CD4-positive, alpha-beta T cell treated with Interleukin-15 for 1 hour (primary cell): ENCODE data around the gene RYR3.
"Not testable (repeated sequence)": the region's sequence is repeated elsewhere in the genome, so short reads cannot be mapped to it uniquely, and the experiment has no call there.

ENCODE experiments used
- DNase-seq: peaks from one replicate; pipeline ENCODE4 v3.0.0-alpha.2; 2020

RYR3 gene

GRCh38 chr15:33795070-33795469 is 484.3 kb downstream of the RYR3 start:
- no peak for DNase-seq

DNA sequence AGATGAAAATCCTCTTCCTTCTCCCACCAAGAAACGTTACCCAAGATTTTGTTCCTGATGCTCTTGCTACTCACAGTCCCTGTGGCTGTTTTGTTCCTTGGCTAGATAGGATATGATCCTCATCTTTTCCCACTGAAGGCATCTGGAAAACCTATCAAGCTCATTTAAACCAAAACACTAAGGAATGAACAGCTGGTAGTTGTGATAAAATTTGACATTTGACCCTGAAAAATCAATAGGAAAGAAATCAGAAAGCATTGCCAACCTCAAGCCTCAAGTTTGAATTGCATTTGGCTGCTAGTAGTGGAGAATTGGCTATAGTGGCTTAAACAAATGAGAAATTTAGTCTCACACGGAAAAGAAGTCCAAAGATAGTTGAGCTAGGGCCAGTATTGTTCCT is 486.9 kb downstream of the RYR3 start:
- DNase-seq, result no peak

GRCh38 chr15:33801954-33802353 is 491.2 kb downstream of the RYR3 start:
- DNase-seq, result no peak

GRCh38 chr15:33807665-33808064 is 496.9 kb downstream of the RYR3 start:
- DNase-seq, result no peak

DNA sequence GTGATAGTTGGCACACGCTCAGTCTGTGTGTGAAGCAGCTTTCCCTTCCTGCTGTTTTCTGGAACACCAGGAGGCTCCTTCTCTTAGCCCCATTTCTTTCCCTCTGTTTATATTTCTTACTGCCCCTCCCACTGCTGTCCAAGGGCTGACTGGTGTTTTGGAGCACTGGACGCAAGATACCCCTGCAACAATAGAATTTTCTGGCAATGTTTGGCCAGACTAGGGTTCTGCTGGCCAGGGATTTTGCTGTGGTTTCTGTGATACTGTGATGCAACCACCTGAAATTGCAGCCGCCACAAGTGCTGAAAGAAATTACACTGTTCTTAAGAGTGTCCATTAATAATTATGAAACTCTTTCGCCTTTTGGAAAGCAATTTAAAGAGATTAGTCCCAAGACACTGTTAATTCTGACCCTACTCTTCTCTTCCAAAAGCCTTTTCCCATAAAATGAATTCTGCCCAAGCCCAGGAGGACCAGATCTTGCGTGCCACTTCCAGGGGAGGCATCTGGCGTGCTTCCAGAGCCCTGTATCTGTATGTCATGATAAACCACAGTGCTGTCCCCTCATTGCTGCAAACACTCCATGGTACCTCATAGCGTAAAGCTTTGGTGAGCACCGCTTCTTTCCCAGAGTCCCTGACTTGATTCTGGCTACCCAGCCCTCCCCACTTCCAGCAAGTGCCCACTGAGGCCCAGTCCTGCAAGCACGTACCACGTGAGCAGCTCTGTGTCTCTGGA is 498.1 kb downstream of the RYR3 start:
- DNase-seq, result no peak

- no peak for DNase-seq
Measured at GRCh38 chr15:33810073-33810595, 499.4 kb downstream of the RYR3 start.

DNA sequence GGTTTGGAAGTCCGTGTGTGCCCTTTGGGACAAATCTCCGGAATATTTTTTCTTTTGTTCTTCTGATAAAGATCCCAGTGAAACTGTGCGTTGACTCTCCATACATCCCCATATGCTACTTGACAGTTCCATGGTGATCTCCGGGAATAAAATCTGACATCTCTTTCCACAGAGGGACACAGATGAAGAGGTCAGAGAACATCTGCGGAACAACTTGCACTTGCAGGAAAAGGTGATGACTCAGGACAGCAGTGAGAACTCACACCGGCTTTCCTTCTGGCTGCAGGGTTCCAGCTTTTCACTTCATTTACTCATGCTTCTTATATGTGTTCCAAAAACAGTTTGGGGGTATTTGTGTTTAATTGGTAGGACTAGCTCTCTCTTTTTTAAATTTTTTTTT is 500.0 kb downstream of the RYR3 start:
- no peak for DNase-seq

GRCh38 chr15:33813891-33814290 is 503.1 kb downstream of the RYR3 start:
- no peak for DNase-seq

GRCh38 chr15:33819499-33819898 is 508.7 kb downstream of the RYR3 start:
- DNase-seq, result not testable (repeated sequence)

DNA sequence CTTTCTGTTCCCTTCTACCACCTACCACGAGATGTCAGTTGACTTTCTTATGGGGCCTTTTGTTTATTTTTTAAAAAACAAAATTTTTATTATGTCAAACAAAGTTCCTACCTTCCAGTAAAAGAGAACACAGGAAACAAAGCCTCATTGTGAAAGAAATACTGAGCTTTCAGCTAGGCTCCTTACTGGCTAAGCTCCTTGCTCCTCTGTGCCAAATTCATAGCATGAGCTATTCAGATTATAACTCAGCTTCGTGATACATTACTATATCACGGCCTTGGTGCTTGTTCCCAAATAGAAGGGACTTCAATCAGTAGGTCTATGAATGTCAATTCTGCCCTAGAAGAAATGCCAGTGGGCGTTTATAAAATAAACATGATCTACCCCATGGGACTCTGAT is 511.7 kb downstream of the RYR3 start:
- DNase-seq, result no peak

DNA sequence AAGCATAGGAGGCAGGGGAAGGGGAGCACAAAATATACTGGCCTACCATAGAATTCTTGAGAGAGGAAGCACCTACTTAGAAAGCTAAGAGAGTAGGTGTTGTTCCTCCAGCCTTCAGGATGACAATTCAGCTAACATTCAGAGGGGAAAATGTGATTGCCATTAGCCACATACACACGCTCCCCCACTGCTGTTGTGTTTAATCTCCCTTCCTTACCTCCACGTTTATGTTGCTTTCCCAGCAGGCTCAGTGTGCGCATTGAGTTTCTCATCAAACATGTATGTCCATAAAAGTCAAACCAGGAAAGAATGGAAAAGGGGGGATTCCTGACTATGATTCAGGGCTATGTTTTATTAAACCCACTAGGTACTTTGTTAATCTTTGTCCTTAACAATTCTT is 512.4 kb downstream of the RYR3 start:
- DNase-seq, result no peak

- DNase-seq, result no peak
Measured at GRCh38 chr15:33825453-33825852, 514.7 kb downstream of the RYR3 start.

DNA sequence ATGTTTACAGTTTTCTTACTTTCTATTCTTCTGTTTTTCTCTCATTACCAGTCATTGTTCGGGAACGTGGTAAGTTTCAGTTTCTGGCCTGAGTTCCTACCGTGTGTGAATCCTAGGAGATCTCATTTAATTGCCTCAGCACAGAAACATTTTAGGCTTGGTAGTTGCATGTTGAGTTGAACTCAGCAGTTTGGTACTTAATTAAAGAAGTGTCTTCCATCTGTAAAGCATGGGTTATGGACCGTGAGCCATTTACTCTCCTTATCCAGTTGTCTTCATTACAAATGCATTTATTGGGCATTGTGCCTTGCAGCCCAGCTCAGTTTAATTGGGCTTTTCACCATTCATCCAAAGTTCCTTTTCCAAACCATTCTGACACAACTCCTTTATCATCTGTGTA is 515.4 kb downstream of the RYR3 start:
- no peak for DNase-seq

GRCh38 chr15:33830351-33830750 is 519.6 kb downstream of the RYR3 start:
- no peak for DNase-seq

GRCh38 chr15:33831646-33832045 is 520.9 kb downstream of the RYR3 start:
- DNase-seq, result no peak

DNA sequence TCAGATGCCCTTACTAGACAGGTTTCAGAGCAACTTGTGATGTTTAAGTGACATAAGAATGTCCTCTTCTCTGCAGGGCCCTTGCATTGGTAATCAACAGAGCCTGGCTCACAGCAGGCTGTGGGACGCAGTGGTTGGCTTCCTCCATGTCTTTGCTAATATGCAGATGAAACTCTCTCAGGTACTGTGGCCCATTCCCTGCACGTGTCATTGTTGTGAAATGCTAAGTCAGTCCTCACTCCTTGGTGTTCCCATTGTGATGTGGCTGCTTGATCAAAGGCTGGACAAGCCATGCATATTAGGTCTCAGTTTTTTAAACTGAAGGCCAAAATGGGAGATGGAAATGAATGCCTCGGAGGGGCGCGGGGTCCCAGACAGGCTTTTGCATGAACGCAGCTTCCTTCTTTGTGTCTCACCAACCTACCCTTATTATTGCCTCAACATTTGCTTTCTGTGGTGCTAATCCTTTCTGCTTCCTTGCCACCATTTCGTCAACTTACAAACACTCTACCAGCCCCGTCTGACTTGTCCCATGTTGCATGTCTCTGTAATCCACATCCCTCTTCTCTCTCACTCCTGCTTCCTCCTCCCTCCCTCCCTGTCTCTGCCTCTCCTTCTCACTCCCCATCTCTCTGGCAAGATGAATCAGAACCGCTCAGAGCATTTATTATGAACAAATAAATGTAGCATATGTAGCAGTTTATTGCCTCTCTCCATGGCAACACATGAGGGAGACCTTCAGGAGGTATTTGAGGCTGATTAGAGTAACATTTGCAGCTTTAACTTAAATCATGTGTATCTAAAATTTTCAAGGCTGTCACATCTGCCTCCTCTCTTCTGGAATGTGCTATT is 524.4 kb downstream of the RYR3 start:
- no peak for DNase-seq

DNA sequence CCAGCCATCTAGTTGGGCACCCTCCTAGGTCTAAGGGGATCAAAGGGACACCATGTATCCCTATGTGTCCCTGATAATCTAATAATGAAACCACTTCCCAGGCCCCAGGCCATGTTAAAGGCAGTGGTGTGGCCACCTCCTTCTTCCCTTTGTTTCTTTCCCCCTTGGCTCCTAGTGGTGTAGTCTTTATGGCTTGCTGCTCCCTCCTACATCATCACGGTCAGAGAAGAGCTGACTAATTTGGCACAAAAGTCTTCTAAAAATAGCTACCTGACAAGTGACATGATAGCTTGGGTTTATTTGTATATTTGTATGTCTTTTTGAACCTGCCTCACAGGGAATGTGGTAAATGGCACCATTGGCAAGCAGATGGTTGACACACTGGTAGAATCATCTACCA is 526.5 kb downstream of the RYR3 start:
- DNase-seq, result no peak

- DNase-seq, result no peak
Measured at GRCh38 chr15:33839540-33839939, 528.8 kb downstream of the RYR3 start.

GRCh38 chr15:33840615-33841014 is 529.8 kb downstream of the RYR3 start:
- no peak for DNase-seq

DNA sequence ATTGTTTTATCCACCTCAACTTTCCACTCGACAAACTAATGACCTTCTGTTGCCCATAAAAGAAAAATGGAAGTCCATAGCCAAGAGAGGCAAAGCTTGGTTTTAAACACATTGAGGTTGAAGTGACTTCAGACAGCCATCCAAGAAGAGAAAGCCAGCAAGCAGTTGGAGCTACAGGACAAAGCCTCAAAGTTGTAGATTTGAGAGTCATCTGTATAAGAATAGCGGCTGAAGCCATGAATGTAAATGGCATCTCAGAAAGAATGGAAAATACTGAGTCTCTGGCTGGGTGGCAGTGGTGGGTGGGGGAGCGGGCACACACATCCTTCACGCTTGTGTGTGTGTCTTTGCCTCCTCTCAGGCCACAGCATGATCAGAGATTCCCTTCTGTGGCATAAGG is 533.4 kb downstream of the RYR3 start:
- DNase-seq, result no peak

DNA sequence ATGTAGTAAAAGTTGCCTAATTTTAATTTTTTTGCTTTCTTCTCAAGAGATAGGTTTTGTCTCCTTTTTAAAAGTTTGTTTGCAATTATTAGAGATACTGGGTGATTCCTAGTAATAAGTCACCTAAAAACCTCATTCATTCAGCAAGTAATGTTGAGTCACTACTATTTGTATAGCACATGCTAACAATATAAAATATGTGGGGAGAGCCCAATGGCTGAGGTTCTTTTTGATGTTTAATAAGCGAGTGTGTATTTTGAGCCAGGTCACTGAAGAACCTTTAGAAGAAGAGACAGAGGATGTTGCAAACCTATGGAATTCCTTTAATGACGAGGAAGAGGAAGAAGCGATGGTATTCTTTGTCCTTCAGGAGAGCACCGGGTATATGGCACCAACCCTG is 533.8 kb downstream of the RYR3 start:
- no peak for DNase-seq

DNA sequence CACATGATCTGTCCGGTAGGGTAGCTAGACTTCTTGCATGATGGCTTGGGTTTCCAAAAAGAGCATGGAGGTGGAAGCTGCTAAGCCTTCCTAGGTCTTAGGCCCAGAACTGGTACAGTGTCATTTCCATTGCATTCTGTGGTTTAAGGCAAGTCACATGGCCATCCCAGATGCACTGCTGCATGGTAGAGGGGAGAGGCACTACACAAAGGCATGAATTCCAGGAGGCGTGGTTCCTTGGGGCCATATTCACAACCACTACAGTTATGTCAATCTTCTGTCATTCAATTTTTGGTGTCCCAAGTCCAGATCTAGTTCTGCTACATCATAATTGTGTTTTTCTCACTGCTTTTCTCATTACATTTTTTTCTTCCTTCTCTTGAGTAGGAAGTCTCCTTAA is 535.4 kb downstream of the RYR3 start:
- no peak for DNase-seq

DNA sequence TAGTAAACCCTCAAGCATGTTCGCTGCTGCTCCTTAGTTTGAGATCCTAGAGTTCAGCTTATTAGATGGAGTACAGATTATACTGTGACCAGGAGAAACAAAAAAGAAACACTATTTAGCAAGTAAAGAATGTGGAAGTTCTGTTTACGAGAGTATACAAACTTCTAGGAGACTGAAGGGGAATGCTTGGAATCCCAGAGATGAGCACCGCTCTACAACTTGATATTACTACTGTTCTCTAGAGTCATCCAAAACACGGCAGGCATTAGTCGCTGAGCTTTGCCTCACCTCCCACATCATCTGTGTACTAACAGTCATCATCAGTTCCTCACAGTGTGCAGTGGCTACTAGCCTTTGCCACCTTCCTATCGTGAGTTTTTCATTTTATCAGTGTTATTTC is 536.1 kb downstream of the RYR3 start:
- no peak for DNase-seq

DNA sequence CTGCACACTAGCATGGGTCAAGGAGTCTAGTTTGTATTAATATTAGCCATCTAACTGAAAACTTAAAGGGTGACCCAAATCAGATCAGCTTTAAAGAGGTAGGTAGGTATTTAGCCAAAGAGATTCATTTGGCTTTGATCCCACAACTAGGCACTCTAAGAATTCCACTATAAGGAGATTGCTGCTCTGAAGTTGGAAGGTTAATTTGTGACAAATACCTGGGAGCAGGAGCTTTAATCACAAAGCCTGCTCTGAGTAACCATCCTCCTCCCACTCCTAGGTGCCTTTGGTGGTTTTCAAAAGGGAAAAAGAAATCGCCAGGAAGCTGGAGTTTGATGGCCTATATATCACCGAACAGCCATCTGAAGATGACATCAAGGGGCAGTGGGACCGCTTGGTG is 537.2 kb downstream of the RYR3 start:
- no peak for DNase-seq
